Testis (tissue), 2 donors: ENCODE data around the gene LTBP1.

ENCODE experiments used
- POLR2A ChIP-seq: fragments of 450-650 bp; IDR thresholded peaks from one replicate; pipeline ENCODE4 v1.6.1; 2017; ENCODE audit warnings: antibody characterized with exemption, mild to moderate bottlenecking, moderate library complexity
- TF ChIP-seq, protein P1 (sequence below), 3 experiments: fragments of 450-650 bp in 2 of 3; fragments of 200-600 bp in 1 of 3; sonication (generic) in 1 of 3; IDR thresholded peaks; one replicate each; pipeline ENCODE4 v1.5.1; 2016 to 2019; ENCODE audit warnings: antibody characterized with exemption in 3 of 3, mild to moderate bottlenecking in 2 of 3, moderate library complexity in 1 of 3

DNA sequence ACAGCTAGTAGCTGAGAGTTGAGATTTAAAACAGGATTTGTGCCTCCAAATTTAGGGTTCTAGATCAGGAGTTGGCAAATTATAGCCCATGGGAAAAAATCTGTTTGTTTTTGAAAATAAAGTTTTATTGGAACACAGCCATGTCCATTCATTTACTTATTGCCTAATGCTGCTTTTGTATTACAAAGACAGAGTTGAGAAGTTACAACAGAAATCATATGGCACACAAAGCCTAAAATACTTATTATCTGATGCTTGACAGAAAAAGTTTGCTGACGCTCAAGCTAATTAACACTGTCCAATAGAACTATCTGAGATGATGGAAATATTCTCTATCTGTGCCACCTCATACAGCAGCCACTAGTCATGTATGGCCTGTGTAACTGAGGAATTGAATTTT lies 300.6 kb downstream of the LTBP1 start:
- TF ChIP-seq, protein P1, sequence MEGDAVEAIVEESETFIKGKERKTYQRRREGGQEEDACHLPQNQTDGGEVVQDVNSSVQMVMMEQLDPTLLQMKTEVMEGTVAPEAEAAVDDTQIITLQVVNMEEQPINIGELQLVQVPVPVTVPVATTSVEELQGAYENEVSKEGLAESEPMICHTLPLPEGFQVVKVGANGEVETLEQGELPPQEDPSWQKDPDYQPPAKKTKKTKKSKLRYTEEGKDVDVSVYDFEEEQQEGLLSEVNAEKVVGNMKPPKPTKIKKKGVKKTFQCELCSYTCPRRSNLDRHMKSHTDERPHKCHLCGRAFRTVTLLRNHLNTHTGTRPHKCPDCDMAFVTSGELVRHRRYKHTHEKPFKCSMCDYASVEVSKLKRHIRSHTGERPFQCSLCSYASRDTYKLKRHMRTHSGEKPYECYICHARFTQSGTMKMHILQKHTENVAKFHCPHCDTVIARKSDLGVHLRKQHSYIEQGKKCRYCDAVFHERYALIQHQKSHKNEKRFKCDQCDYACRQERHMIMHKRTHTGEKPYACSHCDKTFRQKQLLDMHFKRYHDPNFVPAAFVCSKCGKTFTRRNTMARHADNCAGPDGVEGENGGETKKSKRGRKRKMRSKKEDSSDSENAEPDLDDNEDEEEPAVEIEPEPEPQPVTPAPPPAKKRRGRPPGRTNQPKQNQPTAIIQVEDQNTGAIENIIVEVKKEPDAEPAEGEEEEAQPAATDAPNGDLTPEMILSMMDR (IDR thresholded peaks at IDR 0.05): no peak
- no peak for TF ChIP-seq POLR2A
